BE2C (cell line): ENCODE results near the gene SDF4.

Experiments
- DNase-seq: peaks from one replicate; pipeline ENCODE4 v3.0.0-alpha.2; 2020
- H3K27me3 ChIP-seq: fragments of 250-450 bp; sonication (Bioruptor Pico); 2 replicates; pipeline ENCODE4 v1.5.1; 2020; ENCODE audit warnings: mild to moderate bottlenecking
- H3K36me3 ChIP-seq: fragments of 250-450 bp; sonication (Bioruptor Pico); 2 replicates; pipeline ENCODE4 v1.5.1; 2020; ENCODE audit warnings: mild to moderate bottlenecking
- H3K4me1 ChIP-seq: fragments of 250-450 bp; sonication (Bioruptor Pico); 2 replicates; pipeline ENCODE4 v1.5.1; 2020
- H3K4me3 ChIP-seq: 2 replicates; pipeline ENCODE4 v1.5.1; 2011; ENCODE audit warnings: low read depth, low read length
- H3K9me3 ChIP-seq: fragments of 250-450 bp; sonication (Bioruptor Pico); 2 replicates; pipeline ENCODE4 v1.5.1; 2020
- TF ChIP-seq, protein P1 (sequence below): IDR thresholded peaks from 2 replicates; pipeline ENCODE4 v1.5.1; 2012; ENCODE audit warnings: mild to moderate bottlenecking, low read depth, low read length

The SDF4 gene

GRCh38 chr1:1262071-1262470, 30.3 kb upstream of the SDF4 start:
- no peak for DNase-seq
- Histone ChIP-seq H3K4me3 (no peak overlapping the region), H3K27me3 (no peaks in the 10 kb centered on the region), H3K4me1 (no peaks in the 10 kb centered on the region), H3K36me3 (peaks cover 73% of the 10 kb centered on the region), H3K9me3 (no peaks in the 10 kb centered on the region)
- TF ChIP-seq, protein P1, sequence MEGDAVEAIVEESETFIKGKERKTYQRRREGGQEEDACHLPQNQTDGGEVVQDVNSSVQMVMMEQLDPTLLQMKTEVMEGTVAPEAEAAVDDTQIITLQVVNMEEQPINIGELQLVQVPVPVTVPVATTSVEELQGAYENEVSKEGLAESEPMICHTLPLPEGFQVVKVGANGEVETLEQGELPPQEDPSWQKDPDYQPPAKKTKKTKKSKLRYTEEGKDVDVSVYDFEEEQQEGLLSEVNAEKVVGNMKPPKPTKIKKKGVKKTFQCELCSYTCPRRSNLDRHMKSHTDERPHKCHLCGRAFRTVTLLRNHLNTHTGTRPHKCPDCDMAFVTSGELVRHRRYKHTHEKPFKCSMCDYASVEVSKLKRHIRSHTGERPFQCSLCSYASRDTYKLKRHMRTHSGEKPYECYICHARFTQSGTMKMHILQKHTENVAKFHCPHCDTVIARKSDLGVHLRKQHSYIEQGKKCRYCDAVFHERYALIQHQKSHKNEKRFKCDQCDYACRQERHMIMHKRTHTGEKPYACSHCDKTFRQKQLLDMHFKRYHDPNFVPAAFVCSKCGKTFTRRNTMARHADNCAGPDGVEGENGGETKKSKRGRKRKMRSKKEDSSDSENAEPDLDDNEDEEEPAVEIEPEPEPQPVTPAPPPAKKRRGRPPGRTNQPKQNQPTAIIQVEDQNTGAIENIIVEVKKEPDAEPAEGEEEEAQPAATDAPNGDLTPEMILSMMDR, result no peak

- TF ChIP-seq, protein P1, result no peak
- Histone ChIP-seq H3K27me3 (no peaks in the 10 kb centered on the region), H3K4me3 (no peak overlapping the region), H3K9me3 (no peaks in the 10 kb centered on the region), H3K4me1 (no peaks in the 10 kb centered on the region), H3K36me3 (peaks cover 71% of the 10 kb centered on the region)
- no peak for DNase-seq
Measured at GRCh38 chr1:1260843-1261560, 29.2 kb upstream of the SDF4 start.

DNA sequence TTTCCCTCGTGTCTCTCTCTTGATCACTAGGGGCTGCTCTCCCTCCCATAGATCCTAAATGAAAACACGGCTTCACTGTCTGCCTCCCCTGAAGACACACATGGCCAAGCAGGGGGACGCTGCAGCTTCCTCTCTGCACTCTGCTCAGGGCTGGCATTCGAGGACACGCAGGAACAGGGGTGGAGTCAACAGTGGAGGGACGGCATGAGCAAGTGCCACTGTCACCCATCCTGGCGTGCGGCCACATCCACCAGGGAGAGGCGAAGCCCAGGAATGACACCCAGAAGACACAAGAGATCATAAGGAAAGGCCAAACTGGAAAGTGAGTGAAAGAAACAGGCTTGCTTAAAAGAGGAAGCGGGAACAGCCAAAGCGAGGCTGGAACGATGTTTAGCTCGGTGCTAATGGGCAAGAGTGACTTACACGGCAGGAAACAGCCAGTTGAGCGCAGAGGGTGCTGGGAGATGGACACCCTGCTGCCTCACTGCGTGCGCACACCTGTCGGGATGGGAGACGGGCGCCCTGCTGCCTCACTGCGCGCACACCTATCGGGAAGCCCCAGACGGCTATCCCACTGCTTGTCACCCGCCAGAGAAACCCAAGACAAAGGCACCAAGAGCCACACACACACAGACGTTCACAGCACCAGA, 28.3 kb upstream of the SDF4 start:
- TF ChIP-seq, protein P1, result no peak
- Histone ChIP-seq H3K4me3 (no peak overlapping the region), H3K9me3 (no peaks in the 10 kb centered on the region), H3K27me3 (no peaks in the 10 kb centered on the region), H3K36me3 (peaks cover 71% of the 10 kb centered on the region), H3K4me1 (no peaks in the 10 kb centered on the region)
- no peak for DNase-seq

DNA sequence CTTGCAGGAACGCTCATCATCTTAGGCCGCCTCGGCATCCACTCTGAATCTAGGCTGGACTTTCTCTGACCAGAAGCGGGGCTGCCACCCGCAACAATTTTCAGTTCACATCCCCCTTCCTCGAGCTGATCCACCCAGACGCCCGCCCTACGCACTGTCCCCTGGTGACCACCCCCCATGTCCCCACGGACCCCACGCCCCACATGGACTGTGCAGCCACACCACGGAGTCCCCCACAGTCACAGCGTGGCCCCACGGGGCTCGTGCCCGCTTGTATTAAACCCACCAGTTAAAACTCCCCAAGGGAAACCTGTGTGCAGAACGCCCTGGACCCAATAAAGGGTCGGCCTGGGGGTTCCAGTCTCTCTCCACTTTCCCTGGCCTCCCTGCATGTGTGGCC, 27.7 kb upstream of the SDF4 start:
- TF ChIP-seq, protein P1, result no peak
- no peak overlapping the region for H3K4me3 ChIP-seq
- H3K36me3 ChIP-seq, result peaks cover 71% of the 10 kb centered on the region
- no peaks in the 10 kb centered on the region for H3K4me1 ChIP-seq
- no peaks in the 10 kb centered on the region for H3K27me3 ChIP-seq
- no peak for DNase-seq
- H3K9me3 ChIP-seq, result no peaks in the 10 kb centered on the region

DNA sequence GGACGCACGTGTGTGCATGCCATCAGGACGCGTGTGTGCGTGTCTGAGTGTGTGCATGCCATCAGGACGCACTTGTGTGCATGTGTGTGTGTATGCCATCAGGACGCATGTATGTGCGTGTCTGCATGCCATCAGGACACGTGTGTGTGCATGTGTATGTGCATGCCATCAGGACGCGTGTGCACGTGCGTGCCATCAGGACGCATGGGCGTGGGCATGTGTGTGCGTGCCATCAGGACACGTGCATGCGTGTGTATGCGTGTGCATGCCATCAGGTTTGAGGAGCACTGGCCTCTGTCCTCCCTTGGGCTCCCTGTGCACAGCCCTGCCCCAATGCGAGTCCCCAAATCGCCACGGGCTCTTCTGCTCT, 27.3 kb upstream of the SDF4 start:
- no peaks in the 10 kb centered on the region for H3K9me3 ChIP-seq
- H3K36me3 ChIP-seq, result peaks cover 71% of the 10 kb centered on the region

More for the DNA sequence above, 27.3 kb upstream of the SDF4 start:
- no peak overlapping the region for H3K4me3 ChIP-seq
- H3K4me1 ChIP-seq, result no peaks in the 10 kb centered on the region
- H3K27me3 ChIP-seq, result no peaks in the 10 kb centered on the region
- no peak for DNase-seq
- TF ChIP-seq, protein P1, result no peak
